GM12878 (cell line): ENCODE results near the gene PHGDH. TPM values are rescaled to one million over a fixed set of nuclear protein-coding genes. Genes with fewer than 3 reads are reported as not detected.

Experiments used
- ATAC-seq: fragments of 200-7000 bp; cut with Tn5 transposase; 3 replicates; pipeline ENCODE4 v1.9.1; 2020; ENCODE audit warnings: mild to moderate bottlenecking, moderate library complexity
- BruUV-seq: library from RNA; stranded (reverse); fragments of 400-500 nt; replicated peaks from 2 replicates; lab custom pipeline; 2021; lab: Mats Ljungman, UMichigan
- CTCF ChIA-PET: fragments of 300-600 bp; sonication (Branson Sonifier 250); formaldehyde crosslinking; extraction: SDS; loops from one replicate; lab custom pipeline; 2021; ENCODE audit warnings: inconsistent platforms; lab: Yijun Ruan, JAX
- POLR2A ChIA-PET: fragments of 350-600 bp; formaldehyde crosslinking; extraction: SDS; loops from one replicate; lab custom pipeline; 2021; ENCODE audit warnings: inconsistent platforms; lab: Charles Lee
- RAD21 ChIA-PET: fragments of 300-600 bp; sonication (Branson Sonifier 250); formaldehyde crosslinking; loops from one replicate; lab custom pipeline; 2023; ENCODE audit warnings: antibody characterized with exemption; ENCODE audit not compliant: unreplicated experiment; lab: Charles Lee
- SMC1A ChIA-PET: fragments of 300-600 bp; sonication (Branson Sonifier 250); formaldehyde crosslinking; loops from one replicate; lab custom pipeline; 2023; ENCODE audit not compliant: unreplicated experiment, uncharacterized antibody; lab: Charles Lee
- DNase-seq: peaks from one replicate; pipeline ENCODE4 v3.0.0-alpha.2; 2011; ENCODE audit warnings: low read depth, low spot score
- FAIRE-seq: peaks from 3 replicates; lab custom pipeline; 2011; peaks lifted over from hg19 to GRCh38; lab: Jason Lieb, UNC
- H2AFZ ChIP-seq: 2 replicates; pipeline ENCODE4 v1.6.0; 2011; ENCODE audit warnings: low read depth, low read length, control low read depth; ENCODE audit not compliant: control insufficient read depth
- H3K27ac ChIP-seq: 2 replicates; pipeline ENCODE4 v1.5.1; 2011; ENCODE audit warnings: control low read depth; ENCODE audit not compliant: control insufficient read depth, insufficient read depth
- H3K27me3 ChIP-seq, 2 experiments: replicated peaks in 1 of 2; 2 replicates each; pipeline versions ENCODE4 v1.6.0 to v1.6.1; 2011; ENCODE audit warnings: low read length in 1 of 2; ENCODE audit not compliant: control insufficient read depth in 2 of 2, insufficient read depth in 2 of 2
- H3K36me3 ChIP-seq, 2 experiments: 2 replicates each; pipeline ENCODE4 v1.5.1; 2011; ENCODE audit warnings: low read length in 1 of 2; ENCODE audit not compliant: control insufficient read depth in 2 of 2, insufficient read depth in 2 of 2
- H3K4me1 ChIP-seq: 2 replicates; pipeline ENCODE4 v1.6.1; 2011; ENCODE audit warnings: mild to moderate bottlenecking, low read length, moderate library complexity, mixed read lengths; ENCODE audit not compliant: control insufficient read depth, insufficient read depth
- H3K4me2 ChIP-seq: 2 replicates; pipeline ENCODE4 v1.6.0; 2011; ENCODE audit warnings: control low read depth; ENCODE audit not compliant: control insufficient read depth, insufficient read depth
- H3K4me3 ChIP-seq: fragments of 200-600 bp; sonication (generic); 2 replicates; pipeline ENCODE4 v1.5.1; 2016
- H3K79me2 ChIP-seq: 2 replicates; pipeline ENCODE4 v1.6.0; 2011; ENCODE audit warnings: low read length; ENCODE audit not compliant: control insufficient read depth, insufficient read depth
- H3K9ac ChIP-seq: 2 replicates; pipeline ENCODE4 v1.8.0; 2011; ENCODE audit warnings: low read length, control low read depth, mixed read lengths; ENCODE audit not compliant: control insufficient read depth, insufficient read depth
- H3K9me3 ChIP-seq: replicated peaks from 3 replicates; pipeline ENCODE4 v1.5.1; 2011; ENCODE audit warnings: mild to moderate bottlenecking, low read length; ENCODE audit not compliant: control insufficient read depth, insufficient read depth
- H4K20me1 ChIP-seq: 2 replicates; pipeline ENCODE4 v1.6.0; 2011; ENCODE audit not compliant: control insufficient read depth, insufficient read depth
- ATF2 ChIP-seq: IDR thresholded peaks from 2 replicates; pipeline ENCODE4 v1.6.1; 2012; ENCODE audit warnings: low read length, inconsistent platforms
- PBX3 ChIP-seq: IDR thresholded peaks from 2 replicates; pipeline ENCODE4 v1.6.1; 2011; ENCODE audit warnings: mild to moderate bottlenecking, low read depth, low read length, moderate library complexity; ENCODE audit not compliant: insufficient replicate concordance
- WGBS: methylation state at CpG from one replicate; pipeline ENCODE4 v1.1.6; 2016; ENCODE audit warnings: low lambda C conversion rate; ENCODE audit not compliant: insufficient replicate concordance, insufficient coverage; ENCODE audit errors: missing lambda C conversion rate; 5-methylcytosine and 5-hydroxymethylcytosine counted together
- in situ Hi-C: fragments of 300-500 bp; cut with MboI; formaldehyde crosslinking; loops from 9 replicates; pipeline ENCODE4 v1.14.3; 2018; ENCODE audit warnings: mixed read lengths
- intact Hi-C: fragments of 100-400 bp; cut with micrococcal nuclease; formaldehyde crosslinking; loops from one replicate; pipeline ENCODE4 v1.14.2; 2022; ENCODE audit not compliant: unreplicated experiment
- polyA plus RNA-seq, 11 experiments: library from polyadenylated mRNA; depleted of rRNA in 4 of 11; unstranded in 6 of 11; stranded (reverse) in 5 of 11; fragments of >200 nt; fragmentation: Nextera tagmentation in 4 of 11; fragmentation: Illumina TruSeq in 1 of 11; extraction: Ambion mirVana in 4 of 11; extraction: Trizol in 1 of 11; gene quantifications; 1 replicate in 1 of 11; 2 replicates in 10 of 11; pipeline versions ENCODE4 v1.2.1 to v1.2.3, GENCODE V29; 2011 to 2016; ENCODE audit warnings: inconsistent platforms in 2 of 11, missing spikeins in 2 of 11, low read depth in 1 of 11
- total RNA-seq, 4 experiments: library from RNA; depleted of rRNA in 3 of 4; stranded (reverse); fragments of >200 nt in 3 of 4; fragmentation: Illumina TruSeq in 1 of 4; extraction: Trizol in 1 of 4; gene quantifications; 2 replicates each; pipeline versions ENCODE4 v1.2.1 to v1.2.3, GENCODE V29; 2013 to 2021
- TF ChIP-seq, protein P1 (sequence below): IDR thresholded peaks from 2 replicates; pipeline ENCODE4 v1.6.1; 2012; ENCODE audit warnings: mild to moderate bottlenecking, low read depth, low read length
- TF ChIP-seq, protein P2 (sequence below): fragments of 450-650 bp; IDR thresholded peaks from 2 replicates; pipeline ENCODE4 v1.6.1; 2017; ENCODE audit warnings: mild to moderate bottlenecking, moderate library complexity

Gene PHGDH
- total and polyA plus RNA-seq, 10 of the 15 experiments (the other 5 are each of a cell fraction or from before 2014, with no cell fraction given): 3.9 to 47.8 (median 25.9) TPM

DNA sequence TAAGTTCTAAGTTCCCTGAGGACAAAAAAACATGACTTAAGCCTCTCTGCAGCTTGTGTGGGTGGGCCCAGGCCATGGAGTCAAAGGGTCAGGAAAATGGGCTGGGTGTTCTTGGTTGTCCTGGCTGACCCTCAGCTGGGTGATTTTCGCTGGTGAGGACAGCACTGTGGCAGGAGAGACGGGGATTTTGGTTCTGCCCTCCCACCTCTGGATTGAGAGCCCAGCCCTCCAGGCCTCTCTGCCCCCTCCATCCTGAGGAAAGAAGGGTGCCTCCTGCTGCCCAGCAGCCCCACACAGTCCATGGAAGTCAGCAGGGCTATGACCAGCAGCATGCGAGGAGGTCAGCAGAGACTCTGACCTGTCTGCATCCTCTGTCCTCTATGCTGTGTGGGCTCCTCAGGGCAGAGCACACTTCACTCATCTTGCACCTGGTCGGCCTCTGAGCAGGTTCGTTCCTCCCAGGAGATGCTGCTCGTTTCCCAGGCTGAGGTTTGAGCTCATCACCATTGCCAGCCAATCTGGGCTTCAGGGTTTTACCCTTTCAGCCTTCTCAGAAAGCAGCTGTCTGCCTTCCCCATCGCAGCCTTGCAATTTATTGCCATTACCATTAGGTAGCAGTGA is 26.5 kb downstream of the PHGDH start:
- no peak for TF ChIP-seq ATF2
- no peak for TF ChIP-seq PBX3
- TF ChIP-seq, protein P1, sequence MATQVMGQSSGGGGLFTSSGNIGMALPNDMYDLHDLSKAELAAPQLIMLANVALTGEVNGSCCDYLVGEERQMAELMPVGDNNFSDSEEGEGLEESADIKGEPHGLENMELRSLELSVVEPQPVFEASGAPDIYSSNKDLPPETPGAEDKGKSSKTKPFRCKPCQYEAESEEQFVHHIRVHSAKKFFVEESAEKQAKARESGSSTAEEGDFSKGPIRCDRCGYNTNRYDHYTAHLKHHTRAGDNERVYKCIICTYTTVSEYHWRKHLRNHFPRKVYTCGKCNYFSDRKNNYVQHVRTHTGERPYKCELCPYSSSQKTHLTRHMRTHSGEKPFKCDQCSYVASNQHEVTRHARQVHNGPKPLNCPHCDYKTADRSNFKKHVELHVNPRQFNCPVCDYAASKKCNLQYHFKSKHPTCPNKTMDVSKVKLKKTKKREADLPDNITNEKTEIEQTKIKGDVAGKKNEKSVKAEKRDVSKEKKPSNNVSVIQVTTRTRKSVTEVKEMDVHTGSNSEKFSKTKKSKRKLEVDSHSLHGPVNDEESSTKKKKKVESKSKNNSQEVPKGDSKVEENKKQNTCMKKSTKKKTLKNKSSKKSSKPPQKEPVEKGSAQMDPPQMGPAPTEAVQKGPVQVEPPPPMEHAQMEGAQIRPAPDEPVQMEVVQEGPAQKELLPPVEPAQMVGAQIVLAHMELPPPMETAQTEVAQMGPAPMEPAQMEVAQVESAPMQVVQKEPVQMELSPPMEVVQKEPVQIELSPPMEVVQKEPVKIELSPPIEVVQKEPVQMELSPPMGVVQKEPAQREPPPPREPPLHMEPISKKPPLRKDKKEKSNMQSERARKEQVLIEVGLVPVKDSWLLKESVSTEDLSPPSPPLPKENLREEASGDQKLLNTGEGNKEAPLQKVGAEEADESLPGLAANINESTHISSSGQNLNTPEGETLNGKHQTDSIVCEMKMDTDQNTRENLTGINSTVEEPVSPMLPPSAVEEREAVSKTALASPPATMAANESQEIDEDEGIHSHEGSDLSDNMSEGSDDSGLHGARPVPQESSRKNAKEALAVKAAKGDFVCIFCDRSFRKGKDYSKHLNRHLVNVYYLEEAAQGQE: no peak
- TF ChIP-seq, protein P2, sequence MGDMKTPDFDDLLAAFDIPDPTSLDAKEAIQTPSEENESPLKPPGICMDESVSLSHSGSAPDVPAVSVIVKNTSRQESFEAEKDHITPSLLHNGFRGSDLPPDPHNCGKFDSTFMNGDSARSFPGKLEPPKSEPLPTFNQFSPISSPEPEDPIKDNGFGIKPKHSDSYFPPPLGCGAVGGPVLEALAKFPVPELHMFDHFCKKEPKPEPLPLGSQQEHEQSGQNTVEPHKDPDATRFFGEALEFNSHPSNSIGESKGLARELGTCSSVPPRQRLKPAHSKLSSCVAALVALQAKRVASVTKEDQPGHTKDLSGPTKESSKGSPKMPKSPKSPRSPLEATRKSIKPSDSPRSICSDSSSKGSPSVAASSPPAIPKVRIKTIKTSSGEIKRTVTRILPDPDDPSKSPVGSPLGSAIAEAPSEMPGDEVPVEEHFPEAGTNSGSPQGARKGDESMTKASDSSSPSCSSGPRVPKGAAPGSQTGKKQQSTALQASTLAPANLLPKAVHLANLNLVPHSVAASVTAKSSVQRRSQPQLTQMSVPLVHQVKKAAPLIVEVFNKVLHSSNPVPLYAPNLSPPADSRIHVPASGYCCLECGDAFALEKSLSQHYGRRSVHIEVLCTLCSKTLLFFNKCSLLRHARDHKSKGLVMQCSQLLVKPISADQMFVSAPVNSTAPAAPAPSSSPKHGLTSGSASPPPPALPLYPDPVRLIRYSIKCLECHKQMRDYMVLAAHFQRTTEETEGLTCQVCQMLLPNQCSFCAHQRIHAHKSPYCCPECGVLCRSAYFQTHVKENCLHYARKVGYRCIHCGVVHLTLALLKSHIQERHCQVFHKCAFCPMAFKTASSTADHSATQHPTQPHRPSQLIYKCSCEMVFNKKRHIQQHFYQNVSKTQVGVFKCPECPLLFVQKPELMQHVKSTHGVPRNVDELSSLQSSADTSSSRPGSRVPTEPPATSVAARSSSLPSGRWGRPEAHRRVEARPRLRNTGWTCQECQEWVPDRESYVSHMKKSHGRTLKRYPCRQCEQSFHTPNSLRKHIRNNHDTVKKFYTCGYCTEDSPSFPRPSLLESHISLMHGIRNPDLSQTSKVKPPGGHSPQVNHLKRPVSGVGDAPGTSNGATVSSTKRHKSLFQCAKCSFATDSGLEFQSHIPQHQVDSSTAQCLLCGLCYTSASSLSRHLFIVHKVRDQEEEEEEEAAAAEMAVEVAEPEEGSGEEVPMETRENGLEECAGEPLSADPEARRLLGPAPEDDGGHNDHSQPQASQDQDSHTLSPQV: no peak
- Histone ChIP-seq H3K4me1 (no peaks in the 10 kb centered on the region), H3K4me3 (no peak overlapping the region), H3K4me2 (no peak overlapping the region), H3K9ac (no peak overlapping the region), H3K79me2 (no peaks in the 10 kb centered on the region), H3K27ac (no peak overlapping the region), H3K9me3 (no peaks in the 10 kb centered on the region), H3K36me3 (no peaks in the 10 kb centered on the region; a peak in 1 of 4 replicates), H4K20me1 (no peaks in the 10 kb centered on the region), H2AFZ (no peak overlapping the region), H3K27me3 (no peaks in the 10 kb centered on the region)
- ATAC-seq (no peak), DNase-seq (no peak), FAIRE-seq (no peak)
- ChIA-PET RAD21 (no interaction called here), POLR2A (no interaction called here), SMC1A (interaction anchor here (1.1 kb wide), 1 partner anchor 18 kb away, joined by 3 read pairs; no protein-coding TSS in a partner anchor), CTCF (no interaction called here)
- in situ Hi-C loops (no loop called here), intact Hi-C loops (no loop called here)
- no TSS peak for BruUV-seq
- 39% methylated on average over 7 of the region's 7 CpGs for WGBS
